Right renal cortex interstitium (tissue), 3 donors: ENCODE measurements around the gene ST6GALNAC6. TPM values are rescaled to one million over a fixed set of nuclear protein-coding genes. Genes with fewer than 3 reads are reported as not detected.

ENCODE experiments used
- DNase-seq, 3 donors: peaks; one replicate each; pipeline ENCODE4 v3.0.0-alpha.2; 2013; ENCODE audit warnings: low read depth in 3 of 3, low spot score in 2 of 3
- polyA plus RNA-seq, 3 donors: library from polyadenylated mRNA; unstranded; fragments of 120-200 nt; gene quantifications; one replicate each; pipeline ENCODE4 v1.2.1, GENCODE V29; 2013; ENCODE audit not compliant: insufficient read length in 3 of 3

The ST6GALNAC6 gene
- polyA plus RNA-seq, 3 donors: 39.7 to 47.3 (median 43.1) TPM

DNA sequence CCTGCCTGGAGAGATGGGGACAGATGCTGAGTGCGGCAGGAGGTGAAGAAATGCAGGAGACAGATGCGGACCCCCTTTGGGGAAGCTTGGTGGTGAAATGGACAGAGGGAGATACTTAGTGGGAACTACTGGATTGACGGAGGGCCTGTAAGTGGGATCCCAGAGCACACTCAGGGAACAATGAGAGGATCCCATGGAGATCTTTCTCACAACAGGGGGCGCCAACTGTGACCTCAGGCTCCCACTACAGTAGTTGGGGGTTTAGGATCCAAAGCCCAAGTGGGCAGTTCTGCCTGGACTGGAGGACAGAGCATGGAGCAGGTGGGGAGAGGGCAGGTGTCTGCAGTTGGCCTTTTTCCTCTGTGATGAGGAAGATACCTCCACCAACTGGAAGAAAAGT lies 34.8 kb upstream of the ST6GALNAC6 start:
- DNase-seq: no peak

DNA sequence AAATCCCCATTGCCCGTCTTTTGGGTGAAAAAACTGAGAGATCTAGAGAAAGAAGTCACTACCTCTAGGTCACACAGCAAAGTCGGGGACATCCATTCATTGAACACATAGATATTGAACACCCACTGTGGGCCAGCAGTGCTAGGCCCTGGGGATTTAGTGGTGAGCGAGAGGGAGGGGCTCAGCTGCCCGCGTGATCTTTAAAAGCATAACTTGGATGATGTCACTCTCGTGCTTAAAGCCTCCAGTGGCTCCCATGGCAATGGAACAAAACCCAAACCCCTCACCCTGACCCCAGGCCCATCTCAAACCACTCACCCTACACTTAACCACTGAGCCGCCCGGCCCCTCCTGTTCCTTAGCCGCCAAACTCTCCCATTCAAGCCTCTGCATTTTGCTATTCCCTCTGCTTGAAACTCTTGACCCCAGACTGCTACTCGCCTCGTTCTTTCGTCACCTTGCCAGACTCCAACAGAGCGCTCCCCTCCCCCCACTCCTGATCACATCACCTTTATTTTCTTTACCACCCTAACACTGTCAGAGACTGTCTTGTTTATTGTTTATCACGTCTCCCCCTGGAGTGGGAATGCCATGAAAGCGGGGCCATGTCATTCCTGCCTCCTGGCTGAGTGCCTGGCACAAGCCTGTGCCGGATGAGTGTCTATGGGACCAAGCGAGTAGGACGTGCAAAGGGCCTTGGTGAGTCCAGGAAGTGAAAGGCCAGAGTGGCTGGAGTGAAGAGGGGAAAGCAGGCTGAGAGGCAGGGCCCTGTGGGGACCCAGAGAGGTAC lies 31.9 kb upstream of the ST6GALNAC6 start:
- DNase-seq: no peak

GRCh38 chr9:127930231-127931091 lies 31.1 kb upstream of the ST6GALNAC6 start, which contains the start of gene PIP5KL1:
Gene PIP5KL1 (minus strand): TSS chr9:127930777. CDS start chr9:127930752, 25 bp downstream.
- no peak for DNase-seq

GRCh38 chr9:127929625-127929979 lies 30.2 kb upstream of the ST6GALNAC6 start:
- no peak for DNase-seq

DNA sequence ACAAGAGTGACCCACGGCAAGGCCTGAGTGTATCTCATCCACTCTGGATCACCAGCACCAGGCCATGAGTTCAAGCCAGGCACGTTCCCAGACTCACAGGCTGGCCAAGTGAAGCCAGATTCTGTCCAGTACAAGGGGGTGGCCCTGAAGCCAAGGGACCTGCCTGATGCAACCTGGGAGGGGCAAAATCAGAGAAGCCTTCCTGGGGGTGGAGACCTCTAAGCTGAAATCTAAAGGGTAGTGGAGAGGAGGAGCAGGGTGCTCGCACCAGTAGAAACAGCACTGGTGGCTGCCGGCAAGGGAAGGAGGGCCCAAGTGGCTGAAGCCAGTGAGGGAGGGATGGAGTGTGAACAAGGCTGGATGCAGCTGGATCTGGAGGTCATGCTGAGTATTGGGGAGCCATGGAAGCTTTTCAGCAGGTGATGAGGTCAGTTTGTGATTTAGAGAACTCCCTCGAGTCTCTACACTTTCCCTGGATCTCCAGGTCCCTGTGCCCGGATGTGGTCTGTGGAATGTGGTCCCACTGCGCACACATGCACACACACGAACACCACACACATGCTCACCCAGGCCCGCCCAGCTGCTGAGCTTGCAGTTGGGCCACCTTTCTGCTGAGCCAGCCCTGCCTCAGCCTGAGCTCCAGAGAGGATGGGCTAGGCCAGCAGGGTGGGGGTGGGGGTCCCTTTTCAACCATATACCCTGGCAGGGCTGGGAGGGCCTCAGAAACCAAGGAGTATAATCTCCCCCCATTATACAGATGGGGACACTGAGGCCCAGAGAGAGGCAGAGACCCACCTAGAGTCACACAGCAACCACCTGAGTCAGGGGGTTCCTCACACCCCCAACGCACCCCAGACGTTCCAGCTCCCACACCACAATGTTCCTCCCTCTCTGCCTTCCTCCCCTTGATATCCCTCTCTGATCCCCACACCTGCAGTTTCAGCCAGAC lies 29.5 kb upstream of the ST6GALNAC6 start:
- DNase-seq: no peak

GRCh38 chr9:127927988-127928675 lies 28.7 kb upstream of the ST6GALNAC6 start:
- DNase-seq: no peak

- DNase-seq: no peak
Measured at GRCh38 chr9:127927201-127927987, 28.0 kb upstream of the ST6GALNAC6 start.

GRCh38 chr9:127926906-127927200 lies 27.4 kb upstream of the ST6GALNAC6 start:
- DNase-seq: no peak

GRCh38 chr9:127925959-127926905 lies 26.8 kb upstream of the ST6GALNAC6 start:
- DNase-seq: no peak

DNA sequence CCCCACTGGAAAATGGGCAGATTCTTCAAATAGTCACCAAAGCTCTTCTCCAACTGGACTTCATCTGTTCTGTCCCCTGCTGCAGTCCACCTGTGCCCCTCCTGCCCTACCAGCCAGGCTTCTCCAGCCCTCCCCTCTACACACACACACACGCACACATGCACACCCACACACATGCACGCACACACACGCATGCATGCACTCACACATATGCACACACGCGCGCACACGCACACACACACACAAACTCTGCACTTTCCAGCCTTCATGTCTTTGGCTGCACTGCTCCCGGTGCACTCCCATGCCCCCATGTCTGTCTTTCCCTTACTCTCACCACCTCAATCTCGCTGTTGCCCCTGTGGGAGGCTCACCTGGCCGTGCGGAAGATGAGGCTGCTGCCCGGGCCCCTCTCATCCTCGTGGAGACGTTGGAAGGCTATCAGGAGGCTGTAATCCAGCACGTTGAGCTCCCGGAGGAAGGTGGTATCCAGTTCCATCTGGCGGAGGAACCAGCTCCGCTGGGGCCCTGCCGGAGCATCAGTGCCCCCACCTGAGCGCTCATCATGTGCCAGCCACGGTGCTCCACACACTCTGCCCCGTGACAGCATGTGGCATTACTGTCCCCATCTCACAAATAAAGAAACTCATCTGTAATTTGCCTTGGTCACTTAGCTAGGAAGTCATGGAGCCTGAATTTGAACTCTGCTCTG lies 25.5 kb upstream of the ST6GALNAC6 start:
- DNase-seq: no peak

GRCh38 chr9:127923771-127924170 lies 24.4 kb upstream of the ST6GALNAC6 start:
- DNase-seq: no peak

- no peak for DNase-seq
Measured at GRCh38 chr9:127923046-127923445, 23.6 kb upstream of the ST6GALNAC6 start.

DNA sequence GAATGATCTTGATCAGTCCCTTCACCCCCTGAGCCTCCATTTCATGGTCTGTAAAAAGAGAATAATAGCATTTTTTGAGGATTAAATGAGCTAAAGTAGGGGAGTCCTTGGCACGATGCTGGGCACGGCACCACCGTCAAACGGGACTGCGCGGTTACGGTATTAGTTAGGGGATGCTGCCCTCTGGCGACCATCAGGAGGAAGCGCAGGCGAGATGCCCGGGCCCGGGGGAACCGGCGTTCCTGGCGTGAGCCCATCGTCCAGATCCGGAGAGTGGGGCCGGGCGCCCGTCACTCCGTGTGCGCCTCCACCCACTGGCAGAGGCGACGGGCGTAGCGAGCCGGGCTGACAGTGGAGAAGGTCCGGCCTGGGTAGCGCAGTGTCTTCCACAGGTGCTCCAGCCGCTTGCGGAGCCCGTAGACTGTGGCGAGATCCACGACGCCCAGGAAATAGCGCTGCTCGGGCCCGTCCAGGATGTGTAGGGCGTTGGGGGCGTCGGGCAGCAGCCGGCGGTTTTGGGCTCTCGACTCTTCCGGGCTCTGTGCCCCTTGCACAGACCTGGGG lies 22.2 kb upstream of the ST6GALNAC6 start:
- no peak for DNase-seq

DNA sequence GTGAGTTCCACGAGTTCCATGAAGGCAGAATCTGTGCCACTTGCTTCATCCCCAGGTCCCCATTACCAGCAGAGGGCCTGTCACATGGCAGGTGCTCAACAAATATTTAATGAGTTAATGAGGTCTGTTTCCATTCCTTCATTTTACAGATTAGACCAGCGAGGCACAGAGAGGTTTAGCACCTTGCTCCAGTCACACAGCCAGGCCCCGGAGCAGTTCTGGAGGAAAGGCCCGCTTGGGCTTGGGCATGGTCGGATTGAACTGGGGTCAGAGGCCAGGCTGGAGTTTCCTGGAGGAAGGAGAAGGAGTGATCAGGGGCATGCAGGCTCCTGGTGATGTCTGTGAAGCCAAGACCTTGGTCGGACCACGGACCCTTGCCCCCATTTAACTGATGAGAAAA lies 21.4 kb upstream of the ST6GALNAC6 start:
- DNase-seq: no peak

DNA sequence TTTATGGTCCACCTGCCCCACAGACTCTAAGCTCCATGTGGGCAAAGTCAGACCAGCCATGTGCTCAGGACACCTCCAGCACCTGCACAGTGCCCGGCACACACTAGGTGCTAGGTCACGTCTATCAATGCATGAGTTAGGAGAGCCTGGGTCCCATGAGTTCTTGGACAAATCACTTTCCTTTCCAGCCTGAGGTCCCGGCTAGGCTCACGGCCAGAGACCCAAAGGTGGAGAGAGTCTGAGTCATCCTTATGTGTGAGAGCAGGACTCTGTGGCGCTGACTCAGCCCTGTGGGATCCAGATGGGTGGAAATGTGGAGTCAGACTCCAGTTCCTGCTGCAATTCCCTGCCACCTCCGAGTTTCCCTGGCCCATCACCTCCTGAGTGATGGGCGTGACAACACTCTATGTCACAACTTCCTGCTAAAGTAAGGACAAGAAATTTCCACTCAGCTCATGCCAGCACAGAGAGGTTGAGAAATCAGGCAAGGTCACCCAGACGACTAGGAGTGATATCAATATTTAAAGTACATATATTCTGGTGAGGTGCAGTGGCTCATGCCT lies 19.9 kb upstream of the ST6GALNAC6 start:
- no peak for DNase-seq

DNA sequence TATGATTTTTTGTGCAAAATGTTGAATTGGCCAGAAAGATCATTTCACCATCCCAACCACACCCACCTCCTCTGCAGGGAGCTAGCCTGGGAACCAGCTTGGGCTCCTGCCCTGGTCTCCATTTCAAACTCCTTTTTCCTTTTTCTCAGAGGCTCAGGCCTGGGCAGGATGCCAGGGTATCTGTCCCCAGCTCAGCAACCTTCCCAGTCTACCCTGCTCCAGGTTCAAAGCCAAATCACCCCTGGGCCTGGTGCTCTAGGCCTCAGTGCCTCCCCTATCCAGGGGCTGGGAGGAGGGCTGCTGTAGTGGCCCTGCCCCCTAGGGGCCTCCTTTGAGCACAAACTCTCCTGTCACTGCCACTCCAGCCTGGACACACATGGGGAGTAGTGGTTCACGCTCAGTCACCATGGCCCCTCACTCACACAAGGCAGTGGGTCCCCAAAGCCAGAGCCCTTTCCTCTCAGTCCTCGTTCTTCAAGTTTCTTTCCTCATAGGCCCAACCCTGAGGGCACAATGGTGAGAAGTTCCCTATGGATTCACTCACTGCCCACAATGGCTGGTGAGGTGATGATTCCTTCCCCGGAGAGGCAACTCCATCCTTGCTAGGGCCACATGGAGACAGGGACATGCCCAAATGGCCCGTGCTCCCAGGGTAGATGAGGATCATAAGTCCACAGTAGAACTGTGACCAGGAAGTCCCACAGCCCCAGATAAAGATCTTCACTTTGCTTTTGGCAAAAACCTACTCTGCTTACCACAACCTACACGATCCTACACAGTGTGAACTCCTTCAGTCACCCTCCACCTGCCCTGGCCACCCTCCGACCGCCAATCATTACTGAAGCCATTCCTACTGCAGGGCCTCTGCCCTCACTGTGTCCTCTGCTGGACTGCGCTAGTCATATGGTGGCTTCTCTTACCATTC lies 19.0 kb upstream of the ST6GALNAC6 start:
- no peak for DNase-seq
